GM19023 (cell line): ENCODE measurements around the gene UFSP1.
"Not testable (repeated sequence)": the region's sequence is repeated elsewhere in the genome, so short reads cannot be mapped to it uniquely, and the experiment has no call there.

ENCODE experiments used
- ATAC-seq: cut with Tn5 transposase; IDR thresholded peaks from one replicate; pipeline ENCODE4 v1.9.1; 2021; ENCODE audit warnings: mild to moderate bottlenecking, moderate library complexity; ENCODE audit not compliant: unreplicated experiment

Gene UFSP1

DNA sequence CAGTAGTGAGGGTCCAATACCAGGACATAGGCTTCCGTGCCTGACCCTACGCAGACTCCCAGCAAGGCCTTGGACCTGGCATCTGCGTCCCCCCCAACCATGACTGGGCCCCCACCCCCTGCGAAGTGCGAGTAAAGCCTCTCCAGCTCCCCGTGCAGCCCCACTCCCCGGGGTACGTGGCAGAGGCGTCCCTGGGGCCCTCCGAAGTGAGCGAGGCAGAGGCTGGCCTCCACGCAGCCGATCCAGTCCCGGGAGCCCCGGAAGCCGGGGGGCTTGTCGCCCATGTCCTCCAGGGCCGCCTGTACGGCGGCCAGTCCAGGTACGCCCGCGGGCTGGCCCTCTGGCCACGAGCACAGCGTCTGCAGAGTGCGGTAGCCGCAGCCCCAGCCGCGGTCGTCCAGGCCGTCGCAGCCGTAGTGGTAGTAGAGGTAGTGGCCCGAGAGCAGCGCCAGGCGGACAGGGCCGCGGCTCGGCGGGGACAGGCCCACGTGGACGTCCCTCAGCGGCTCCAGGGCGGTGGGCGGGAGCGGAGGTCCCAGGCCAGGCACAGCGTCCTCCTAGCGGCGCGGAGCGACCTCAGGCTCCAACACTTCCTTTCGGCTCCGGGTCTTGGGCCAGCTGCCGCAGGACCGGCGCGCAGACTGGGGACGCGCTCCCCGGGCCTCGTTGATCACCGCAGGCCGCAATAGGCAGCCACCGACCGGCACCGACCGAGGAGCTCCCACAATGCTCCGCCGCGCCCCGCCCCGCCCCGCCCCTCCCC, at the start of gene UFSP1:
Gene UFSP1, minus strand, starts transcription at position 728 of the 763 bp plus-strand sequence. Its CDS starts 444 bp downstream, at position 284.
- peak; percentile 39 for ATAC-seq

DNA sequence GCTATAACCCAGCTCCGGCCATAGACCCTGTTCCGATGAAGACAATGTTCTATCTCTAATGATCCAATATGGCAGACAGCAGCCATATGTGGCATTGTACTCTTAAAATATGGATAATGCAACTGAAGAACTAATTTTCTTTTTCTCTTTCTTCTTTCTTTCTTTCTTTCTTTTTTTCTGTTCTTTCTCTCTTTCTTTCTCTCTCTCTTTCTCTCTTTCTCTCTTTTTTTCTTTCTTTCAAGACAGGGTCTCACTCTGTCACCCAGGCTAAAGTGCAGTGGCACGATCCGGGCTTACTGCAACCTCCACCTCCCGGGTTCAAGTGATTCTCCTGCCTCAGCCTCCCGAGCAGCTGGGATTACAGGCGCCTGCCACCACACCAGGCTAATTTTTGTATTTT, 46.7 kb upstream of the UFSP1 start:
- not testable (repeated sequence) for ATAC-seq

DNA sequence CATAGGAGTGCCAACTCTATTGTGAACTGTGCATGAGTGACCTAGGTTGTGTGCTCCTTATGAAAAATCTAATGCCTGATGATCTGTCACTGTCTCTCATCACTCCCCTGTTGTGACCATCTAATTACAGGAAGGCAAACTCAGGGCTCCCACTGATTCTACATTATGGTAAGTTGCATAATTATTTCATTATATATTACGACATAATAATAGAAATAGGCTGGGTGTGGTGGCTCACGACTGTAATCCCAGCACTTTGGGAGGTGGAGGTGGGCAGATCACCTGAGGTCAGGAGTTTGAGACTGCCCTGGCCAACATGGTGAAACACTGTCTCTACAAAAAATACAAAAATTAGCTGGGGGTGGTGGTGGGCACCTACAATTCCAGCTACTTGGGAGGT, 45.9 kb upstream of the UFSP1 start:
- ATAC-seq = not testable (repeated sequence)

DNA sequence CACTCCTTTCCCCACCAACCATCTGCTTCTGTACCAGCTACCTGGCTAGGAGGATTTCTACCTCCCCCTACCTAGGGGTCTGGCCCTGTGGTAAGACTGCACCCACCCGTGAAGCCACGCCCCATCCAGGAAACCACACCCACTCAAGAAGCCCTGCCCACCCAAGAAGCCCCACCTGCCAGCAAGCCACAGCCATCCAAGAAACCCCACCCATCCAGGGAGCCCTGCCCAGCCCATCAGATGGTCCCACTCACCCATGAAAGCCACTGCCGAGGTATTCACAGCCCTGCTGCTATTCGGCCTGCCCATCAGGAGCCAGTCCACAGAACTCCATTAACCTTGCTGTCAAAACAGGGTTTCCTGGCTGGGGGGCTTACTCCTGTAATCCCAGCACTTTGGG, 44.2 kb upstream of the UFSP1 start:
- no peak for ATAC-seq

DNA sequence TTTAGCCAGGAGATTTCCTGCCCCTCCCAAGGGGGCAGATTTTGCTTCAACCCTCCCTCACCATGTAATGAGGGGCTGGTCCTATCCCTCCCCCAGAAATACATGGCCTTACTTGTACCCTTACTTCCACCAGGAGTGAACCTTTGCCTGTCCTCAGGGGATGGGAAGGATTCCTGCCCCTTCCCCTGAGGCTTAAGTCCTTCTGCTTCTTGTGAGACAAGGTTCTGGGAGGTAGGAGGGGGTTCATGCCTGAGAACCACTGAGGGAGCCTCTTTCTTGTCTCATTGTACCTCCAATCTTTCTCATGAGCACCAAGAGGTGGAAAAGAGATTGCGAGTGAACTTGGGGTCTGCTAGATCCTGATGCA, 40.3 kb upstream of the UFSP1 start:
- ATAC-seq = no peak

DNA sequence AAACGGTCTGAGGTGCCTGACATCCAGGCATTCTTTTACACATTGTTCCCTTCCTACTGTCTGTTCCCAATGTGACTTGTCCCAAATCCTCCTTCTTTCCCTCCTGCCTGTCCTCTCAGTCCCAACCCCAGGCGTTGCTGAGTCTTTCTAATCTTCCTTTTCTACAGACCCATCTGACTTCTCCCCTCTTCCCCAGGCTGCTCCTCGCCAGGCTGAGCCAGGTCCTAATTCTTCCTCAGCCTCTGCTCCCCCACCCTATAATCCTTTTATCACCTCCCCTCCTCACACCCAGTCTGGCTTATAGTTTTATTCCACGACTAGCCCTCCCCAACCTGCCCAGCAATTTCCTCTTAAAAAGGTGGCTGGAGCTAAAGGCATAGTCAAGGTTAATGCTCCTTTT, 34.1 kb upstream of the UFSP1 start:
- not testable (repeated sequence) for ATAC-seq

DNA sequence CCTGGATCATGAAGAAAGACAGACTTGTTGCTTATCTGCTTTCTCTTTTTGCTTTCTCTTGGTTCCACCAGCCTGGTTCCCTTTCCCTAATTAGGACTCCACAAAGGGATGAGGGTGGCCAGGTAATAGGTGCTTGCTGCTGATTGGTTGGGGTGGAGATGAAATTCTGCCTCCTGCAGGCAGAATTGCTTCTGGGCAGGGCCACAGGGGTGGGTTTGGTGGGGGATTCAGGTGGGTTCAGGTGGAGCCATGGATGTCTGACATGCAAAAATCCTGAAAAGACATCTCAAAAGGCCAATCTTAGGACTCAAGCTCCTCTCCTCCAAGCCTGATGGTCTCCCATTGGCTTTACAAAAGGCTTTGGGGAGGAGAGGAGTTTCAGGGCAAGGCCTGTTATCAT, 31.5 kb upstream of the UFSP1 start:
- no peak for ATAC-seq

DNA sequence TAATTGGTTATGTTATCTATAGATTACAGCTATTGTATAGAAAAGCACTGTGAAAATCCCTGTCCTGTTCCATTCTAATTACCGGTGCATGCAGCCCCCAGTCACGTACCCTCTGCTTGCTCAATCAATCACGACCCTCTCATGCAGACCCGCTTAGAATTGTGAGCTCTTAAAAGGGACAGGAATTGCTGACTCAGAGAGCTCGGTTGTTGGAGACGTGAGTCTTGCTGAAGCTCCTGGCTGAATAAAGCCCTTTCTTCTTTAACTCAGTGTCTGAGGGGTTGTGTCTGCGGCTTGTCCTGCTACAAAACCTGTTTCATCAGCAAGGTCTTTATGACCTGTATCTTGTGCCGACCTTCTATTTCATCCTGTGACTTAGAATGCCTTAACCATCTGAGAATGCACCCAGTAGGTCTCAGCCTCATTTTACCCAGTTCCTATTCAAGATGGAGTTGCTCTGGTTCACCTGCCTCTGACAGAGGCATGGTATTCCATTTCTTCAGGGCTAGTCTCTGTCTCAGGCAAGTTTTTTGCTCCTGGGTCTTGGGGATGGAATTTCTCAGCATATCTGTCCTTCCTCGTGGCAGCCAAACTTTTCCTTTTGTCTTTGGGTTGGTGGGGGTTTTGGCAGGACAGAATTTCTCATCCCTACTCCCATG, 30.4 kb upstream of the UFSP1 start:
- ATAC-seq = not testable (repeated sequence)

DNA sequence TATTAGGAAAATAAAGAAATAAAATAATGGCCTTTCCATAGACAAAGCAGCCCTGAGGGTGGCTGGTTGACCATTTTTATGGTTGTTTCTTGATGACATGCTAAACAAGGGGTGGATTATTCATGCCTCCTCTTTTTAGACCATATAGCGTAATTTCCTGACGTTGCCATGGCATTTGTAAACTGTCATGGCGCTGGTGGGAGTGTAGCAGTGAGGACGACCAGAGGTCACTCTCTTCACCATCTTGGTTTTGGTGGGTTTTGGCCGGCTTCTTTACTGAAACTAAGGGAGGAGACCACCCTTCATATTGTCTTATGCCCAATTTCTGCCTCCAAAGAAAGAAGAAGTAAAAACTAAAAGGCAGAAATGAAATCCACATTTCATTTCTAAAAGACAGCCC, 29.8 kb upstream of the UFSP1 start:
- ATAC-seq = not testable (repeated sequence)

DNA sequence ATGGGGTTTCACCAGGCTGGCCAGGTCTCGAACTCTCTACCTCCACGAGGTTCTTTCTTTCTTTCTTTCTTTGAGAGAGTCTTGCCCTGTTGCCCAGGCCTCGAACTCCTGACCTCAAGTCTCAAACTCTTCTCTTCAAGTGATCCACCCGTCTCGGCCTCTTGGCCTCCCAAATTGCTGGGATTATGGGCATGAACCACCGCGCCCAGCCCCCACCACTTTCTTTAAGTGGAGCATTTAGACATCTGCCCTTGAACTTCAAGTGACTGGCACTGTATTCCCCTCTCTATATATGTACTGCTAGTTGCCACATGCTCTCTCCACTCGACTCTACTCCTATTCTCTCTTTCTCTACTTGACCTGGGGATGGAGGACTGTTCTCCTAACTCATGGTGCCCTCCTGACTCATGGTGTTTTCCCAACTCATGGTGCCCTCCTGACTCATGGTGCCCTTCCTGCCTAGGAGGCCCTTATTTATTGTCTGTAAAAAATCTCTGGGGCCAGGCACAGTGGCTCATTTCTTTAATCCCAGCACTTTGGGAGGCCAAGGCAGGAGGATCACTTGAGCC, 25.4 kb upstream of the UFSP1 start:
- no peak for ATAC-seq

DNA sequence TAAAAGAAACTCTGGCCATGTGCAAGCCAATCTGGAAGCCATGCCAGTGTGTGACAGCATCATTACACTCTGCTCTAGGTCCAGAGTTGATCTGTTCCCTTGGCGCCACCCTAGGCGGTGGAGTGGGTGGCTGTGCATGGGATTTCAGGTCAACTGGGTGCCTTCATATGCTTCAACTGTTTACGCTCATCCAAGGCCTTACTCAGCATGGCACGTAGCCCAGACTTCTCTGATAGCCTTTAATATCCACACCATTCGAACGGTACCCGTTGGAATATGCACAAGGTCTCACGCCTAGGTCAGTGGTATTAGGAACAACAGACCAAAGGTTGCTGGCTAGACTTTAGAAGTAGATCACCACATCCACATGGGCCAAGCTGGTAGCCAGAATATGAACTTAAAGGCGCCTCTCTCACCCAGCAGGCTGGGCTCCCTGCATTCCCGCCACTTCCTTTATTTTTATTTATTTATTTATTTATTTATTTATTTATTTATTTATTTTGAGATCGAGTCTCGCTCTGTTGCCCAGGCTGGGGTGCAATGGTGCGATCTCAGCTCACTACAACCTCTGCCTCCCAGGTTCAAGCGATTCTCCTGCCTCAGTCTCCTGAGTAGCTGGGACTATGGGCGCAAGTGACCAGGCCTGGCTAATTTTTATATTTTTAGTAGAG, 24.8 kb upstream of the UFSP1 start:
- no peak for ATAC-seq

DNA sequence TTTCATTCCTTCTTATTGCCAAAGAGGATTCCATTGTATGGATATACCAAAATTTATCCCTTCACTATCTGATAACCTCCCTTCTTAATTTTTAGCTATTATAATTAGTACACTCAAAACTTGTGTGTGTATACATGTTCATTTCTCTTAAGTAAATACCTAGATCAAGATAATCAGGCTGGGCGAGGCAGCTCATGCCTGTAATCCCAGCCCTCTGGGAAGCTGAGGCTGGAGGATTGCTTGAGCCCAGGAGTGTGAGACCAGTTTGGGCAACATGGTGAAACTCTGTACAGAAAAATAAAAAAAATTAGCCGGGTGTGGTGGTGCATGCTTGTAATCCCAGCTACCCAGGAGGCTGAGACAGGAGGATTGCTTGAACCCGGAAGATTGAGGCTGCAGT, 22.0 kb upstream of the UFSP1 start:
- no peak for ATAC-seq

DNA sequence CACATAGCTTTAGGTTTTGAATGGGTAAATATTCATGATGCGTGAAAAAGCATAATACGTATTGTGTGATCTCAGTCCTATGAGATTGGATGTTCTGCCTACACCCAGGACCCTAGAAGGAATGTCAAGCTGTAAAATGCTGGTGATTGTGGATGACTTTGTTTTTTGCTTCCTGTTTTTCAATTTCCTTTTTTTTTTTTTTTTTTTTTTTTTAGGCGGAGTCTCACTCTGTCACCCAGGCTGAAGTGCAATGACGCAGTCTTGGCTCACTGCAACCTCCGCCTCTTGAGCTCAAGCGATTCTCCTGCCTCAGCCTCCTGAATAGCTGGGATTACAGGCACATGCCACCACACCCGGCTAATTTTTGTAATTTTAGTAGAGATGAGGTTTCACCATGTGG, 20.9 kb upstream of the UFSP1 start:
- not testable (repeated sequence) for ATAC-seq

DNA sequence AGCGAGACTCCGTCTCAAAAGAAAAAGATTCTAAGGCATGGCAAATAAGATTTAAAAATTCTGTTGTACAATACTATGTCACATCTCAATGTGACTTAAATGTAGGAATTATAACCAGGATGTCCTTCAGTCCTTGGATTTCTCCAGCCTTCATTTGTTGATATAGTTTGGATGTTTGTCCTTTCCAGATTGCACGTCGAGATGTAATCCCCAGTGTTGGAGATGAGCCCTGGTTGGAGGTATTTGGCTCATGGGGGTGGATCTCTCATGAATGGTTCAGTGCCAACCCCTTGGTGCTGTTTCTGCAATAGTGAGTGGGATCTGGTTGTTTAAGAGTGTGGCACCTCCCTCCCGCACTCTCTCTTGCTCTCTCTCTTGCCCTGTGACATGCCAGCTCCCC, 19.0 kb upstream of the UFSP1 start:
- no peak for ATAC-seq

DNA sequence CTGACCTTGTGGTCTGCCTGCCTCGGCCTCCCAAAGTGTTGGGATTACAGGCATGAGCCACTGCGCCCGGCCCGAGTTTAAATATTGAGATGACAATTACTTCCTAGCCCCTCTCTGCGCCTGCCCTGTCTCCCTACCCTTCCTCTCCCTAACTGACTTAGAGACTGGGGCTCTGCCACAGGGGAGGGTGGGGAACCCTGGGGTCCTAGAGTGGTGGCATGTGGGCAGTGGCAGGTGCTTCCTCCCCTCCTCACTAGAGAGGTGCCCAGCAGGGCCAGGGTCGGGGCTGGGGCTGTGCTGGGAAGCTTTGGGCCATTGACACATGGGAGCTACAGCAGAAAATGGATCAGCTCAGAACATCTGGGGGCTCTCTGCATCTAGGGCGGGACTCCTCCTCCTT, 13.1 kb upstream of the UFSP1 start:
- no peak for ATAC-seq

DNA sequence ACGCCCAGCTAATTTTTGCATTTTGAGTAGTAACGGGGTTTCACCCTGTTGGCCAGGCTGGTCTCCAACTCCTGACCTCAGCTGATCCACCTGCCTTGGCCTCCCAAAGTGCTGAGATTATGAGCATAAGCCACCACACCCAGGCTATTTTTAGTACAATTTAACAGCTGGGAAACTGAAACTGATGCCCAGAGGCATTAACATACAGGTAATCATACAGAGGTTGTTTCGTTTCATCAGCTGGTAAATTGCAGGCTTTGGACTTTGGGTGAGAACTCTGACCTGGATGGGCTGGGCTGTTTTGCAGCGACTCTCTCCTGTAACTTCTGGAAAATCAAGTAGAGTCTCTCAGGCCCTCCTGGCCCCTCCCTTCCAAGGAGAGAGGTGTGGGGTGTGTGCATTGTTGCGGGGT, 12.4 kb upstream of the UFSP1 start:
- no peak for ATAC-seq

DNA sequence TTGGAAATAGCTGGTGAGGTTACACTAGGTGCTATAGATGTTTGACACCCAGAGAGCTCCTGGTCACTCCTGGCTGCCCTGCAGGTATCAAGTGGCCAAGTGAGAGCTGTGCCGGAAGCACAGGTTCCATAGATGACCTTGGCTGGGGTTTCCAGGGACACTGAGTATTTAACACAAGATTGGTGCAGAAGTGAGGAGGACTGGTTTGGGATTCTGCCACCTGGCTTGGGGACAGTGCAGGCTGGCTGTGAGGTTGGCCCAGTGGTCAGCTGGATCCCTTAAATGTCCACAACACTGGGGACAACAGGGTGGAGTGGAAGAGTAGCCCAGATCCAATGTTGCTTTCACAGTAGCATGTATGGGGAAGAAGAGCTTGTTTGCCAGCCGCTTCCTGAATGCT, 11.5 kb upstream of the UFSP1 start:
- ATAC-seq = no peak

DNA sequence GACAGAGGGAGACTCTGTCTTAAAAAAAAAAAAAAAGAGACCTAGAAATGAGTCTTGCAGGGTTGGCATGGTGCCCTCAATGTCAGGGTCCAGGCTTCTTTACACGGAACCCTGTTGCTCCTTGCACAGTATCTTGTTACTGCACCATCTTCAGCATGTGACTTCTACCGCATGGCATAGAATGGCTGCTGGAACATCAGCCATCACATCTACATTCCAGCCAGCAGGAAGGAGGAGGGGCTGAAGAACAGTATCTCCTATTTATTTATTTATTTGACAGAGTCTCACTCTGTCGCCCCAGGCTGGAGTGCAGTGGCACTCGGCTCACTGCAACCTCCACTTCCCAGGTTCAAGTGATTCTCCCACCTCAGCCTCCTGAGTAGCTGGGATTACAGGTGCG, 9.9 kb upstream of the UFSP1 start:
- no peak for ATAC-seq

DNA sequence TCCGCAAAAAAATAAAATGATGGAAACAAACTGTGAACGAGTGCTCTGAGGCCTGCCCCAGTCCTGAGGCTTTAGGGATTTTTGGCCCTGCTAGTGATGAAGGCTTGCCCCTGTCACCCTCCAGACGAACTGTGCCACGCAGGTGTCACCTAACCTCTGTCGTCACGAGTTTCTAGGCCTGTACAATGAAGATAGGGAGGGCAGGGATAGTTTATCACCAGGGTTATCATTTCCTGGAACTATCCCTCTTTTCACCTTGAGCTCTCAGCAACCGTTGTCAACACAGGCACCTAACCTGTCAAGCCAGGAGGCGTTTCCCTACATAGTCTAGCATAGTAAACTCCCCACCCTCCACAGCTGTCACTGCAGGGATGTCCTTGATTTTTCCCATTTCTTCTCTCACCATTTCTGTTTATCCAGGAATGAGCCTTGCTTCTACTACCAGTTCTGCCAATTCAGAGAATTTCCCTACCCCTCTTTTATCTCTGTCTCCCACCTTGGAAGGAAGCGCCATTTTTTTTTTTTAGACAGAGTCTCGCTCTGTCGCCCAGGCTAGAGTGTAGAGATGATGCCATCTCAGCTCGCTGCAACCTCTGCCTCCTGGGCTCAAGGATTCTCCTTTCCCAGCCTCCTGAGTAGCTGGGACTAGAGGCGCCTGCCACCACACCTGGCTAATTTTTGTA, 8.4 kb upstream of the UFSP1 start:
- ATAC-seq = no peak

DNA sequence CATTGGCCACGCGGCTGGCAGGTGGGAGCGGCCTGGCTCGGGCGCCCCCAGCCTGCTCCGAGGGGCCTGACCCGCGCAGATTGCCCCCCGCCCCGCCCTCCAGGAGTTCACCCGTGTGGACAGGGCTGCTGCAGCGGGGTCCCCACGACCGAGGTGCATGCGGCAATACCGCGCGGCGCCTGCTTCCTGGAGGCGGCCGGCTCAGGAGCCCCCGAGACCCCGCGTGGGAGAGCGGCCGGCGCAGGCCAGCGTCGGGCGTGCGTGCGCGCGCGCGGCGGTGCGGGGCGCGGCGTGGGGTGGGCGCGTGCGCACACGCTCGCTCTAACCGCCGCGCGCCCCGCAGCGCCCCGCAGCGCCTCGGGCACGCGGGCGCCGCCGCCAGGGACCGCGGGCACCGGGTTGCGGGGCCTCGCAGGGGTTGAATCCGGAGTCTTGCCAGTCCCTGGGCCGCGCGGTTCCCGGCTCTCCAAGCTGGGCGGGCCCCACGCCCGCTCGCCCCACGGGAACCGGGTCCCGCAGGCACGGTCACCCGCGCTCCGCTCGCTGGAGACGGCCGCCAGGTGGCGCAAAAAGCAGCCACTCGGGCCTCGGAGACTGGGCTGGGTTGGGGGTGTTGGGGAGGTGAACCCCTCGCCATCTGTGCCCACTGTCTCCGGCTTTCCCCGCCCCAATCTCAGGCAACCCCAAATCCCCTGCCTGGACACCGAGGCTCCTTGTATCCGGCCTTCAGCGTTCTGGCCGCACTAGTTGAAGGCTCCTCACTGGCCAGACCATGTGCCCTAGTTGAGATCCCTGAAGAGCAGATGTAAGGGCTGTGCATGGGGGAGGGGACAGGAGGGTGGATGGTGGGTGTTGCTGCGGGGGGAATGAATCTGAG, 7.5 kb upstream of the UFSP1 start:
- ATAC-seq = no peak
